Epidermal melanocyte (primary cell): ENCODE data around the gene TPM4.
A peak's percentile ranks its signal among the peaks of the same experiment; 100 is the strongest.
"Not testable (repeated sequence)": the region's sequence is repeated elsewhere in the genome, so short reads cannot be mapped to it uniquely, and the experiment has no call there.

Source experiments
- DNase-seq: peaks from one replicate; pipeline ENCODE4 v3.0.0; 2011; ENCODE audit warnings: low spot score; ENCODE audit not compliant: insufficient read length

The TPM4 gene

DNA sequence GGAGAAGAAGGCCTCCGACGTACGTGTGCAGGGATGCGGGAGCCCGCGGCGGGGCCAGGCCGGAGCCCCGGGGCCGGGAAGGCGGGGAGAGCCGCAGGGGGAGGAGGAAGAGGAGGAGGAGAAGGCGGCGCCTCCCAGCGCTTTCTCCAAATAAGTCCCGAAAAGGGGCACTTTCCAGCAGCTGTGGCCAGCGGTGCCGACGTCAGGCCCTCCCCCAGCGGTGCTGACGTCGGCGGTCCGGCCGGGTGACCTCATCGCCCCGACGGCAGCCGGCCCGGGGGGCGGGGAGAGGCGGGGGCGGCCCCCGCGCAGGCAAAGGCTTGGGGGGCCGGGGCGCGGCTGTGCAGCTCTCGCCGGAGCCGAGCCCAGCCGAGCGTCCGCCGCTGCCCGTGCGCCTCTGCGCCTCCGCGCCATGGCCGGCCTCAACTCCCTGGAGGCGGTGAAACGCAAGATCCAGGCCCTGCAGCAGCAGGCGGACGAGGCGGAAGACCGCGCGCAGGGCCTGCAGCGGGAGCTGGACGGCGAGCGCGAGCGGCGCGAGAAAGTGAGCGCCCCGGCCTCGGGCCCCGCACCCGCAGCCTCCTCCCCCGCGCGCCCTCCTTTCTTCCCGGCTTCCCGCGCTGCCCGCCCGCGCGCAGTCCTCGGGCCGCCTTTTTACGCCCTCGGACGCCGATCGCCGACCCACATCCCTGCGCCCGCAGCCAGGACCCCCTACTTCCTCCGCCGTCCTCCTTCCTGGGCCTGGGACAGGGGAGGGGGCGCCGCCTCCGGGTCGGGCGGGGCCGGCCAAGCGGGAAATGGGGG is at the start of gene TPM4:
Gene TPM4 (plus strand): TSS at position 342 of the 804 bp plus-strand sequence. CDS start 71 bp downstream, at position 413.
- peak; percentile 69 for DNase-seq

- DNase-seq: no peak
Measured at GRCh38 chr19:16026756-16027155, 49.5 kb upstream of the TPM4 start.

DNA sequence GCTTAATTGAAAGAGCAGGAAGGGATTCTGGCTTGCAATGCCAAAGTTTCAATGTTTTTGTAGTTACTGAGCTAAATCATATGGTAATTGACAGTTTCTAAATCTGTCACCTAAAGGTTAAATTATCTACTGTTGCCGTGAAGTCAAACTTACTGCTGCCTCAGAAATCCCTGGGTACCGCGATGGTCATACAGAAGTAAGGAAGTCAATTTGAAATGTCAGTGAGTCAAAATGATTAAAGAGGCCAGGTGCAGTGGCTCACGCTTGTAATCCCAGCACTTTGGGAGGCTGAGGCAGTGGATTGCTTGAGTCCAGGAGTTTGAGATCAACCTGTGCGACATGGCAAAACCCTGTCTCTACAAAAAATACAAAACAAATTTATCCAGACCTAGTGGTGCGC is 48.8 kb upstream of the TPM4 start:
- no peak for DNase-seq

DNA sequence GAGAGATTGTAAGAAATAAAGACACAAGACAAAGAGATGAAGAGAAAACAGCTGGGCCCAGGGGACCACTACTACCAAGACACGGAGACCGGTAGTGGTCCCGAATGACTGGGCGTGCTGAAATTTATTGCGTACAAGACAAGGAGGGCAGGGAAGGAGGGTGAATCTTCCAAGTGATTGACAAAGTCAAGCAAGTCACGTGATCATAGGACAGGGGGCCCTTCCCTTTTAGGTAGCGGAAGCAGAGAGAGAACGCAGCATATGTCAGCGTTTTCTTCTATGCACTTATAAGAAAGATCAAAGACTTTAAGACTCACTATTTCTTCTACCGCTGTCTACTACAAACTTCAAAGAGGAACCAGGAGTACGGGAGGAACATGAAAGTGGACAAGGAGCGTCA is 46.1 kb upstream of the TPM4 start:
- not testable (repeated sequence) for DNase-seq

DNA sequence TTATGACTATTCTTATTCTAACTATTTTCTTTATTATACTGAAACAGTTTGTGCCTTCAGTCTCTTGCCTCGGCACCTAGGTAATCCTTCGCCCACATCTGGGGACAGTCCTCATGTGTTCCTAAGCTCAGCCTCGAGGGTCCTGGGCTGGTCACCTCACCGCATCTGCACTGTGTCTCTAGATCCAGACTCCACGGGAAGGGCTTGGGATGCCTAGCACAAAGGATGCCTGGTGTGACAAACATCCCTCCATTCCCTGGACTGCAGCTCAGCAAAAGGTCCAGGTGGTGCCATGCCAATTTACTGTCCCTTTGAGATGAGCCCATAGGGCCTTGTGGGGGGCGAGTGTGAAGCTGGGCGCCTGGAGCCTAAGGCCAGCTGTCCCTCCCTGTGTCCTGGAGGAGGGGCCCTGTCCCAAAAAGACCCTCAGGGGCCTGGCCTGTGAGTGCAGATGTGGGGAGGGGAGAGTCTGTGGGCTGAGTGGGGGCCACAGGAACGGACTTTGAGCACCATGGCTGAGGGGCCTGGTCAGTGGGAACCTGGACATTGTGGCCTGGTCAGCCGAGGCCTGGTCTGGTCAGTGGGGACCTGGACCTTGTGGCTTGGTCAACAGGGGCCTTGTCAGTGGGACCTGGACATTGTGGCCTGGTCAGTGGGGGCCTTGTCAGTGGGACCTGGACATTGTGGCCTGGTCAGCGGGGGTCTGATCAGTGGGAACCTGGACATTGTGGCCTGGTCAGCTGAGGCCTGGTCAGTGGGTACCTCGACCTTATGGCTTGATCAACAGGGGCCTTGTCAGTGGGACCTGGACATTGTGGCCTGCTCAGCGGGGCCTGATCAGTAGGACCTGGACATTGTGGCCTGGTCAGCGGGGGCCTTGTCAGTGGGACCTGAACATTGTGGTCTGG is 45.1 kb upstream of the TPM4 start:
- DNase-seq: no peak

DNA sequence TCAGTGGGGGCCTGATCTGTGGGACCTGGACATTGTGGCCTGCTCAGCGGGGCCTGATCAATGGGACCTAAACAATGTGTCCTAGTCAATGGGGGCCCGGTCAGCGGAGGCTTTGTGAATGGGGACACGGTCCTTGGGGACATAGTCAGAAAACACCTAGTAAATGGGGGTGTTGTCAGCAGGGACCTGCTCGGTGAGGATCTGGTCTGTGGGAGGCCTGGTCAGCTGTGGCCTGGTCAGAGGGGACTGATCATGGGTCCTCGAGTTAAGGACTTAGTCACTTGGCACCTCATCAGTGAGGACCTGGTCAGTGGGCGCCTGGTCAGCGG is 44.5 kb upstream of the TPM4 start:
- no peak for DNase-seq

- no peak for DNase-seq
Measured at GRCh38 chr19:16032509-16033135, 43.7 kb upstream of the TPM4 start.

DNA sequence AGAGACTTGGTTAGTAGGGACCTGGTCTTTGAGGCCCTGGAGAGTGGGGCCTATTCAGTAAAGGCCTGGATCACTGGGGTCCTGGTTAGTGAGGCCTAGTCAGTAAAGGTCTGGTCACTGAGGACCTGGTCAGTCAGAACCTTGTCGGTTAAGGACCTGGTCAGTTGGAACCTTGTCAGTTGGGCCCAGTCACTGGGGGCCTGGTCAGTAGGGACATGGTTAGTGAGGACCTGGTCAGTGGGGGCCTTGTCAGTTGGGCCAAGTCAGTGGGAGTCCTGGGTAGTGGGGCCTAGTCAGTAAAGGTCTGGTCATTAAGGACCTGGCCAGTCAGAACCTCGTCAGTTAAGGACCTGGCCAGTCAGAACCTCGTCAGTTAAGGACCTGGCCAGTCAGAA is 43.2 kb upstream of the TPM4 start:
- no peak for DNase-seq

DNA sequence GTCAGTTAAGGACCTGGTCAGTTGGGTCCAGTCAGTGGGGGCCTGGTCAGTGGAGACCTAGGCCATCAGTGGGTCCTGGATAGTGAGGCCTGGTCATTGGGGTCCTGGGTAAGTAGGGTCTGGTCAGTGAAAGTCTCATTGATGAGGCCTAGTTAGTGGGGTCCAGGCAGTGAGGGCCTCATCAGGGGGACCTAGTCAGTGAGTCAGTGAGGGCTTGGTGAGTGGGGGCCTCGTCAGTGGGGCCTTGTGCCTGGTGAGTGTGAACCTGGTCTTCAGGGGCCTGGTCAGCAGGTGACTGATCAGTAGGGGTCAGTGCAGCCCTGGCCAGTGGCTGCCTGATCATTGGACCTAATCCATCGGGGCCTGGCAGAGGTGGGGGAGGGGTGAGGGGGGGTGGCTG is 42.6 kb upstream of the TPM4 start:
- no peak for DNase-seq

GRCh38 chr19:16034180-16034579 is 42.1 kb upstream of the TPM4 start:
- no peak for DNase-seq

DNA sequence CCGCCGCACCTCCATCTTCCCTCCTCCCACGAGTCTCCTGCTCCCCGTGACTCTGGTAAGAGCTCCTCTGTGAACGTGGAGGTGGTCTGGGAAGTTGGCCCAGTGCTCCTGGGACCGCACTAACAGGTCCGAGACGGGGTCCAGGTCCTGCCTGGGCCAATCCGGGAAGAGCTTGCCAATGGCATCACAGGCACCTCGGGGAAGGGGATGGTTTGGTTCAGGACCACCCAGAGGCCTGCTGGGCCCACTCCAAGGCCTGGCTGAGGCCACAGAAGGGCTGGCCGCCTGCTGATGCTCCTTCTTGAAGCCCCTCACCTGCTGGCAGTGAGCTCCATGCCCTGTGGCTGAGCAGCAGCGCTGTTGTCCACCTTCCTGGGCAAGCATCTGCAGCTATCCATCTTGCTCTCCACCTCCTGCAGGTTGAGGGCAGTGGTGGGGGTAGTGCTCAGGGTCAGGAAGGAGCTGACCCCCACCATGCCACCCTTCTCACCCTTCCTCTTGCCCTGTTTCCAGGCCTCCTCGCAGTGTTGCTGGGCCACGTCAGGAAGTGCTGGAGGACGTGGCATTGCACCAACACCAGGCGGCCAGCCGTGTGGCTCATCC is 41.2 kb upstream of the TPM4 start:
- no peak for DNase-seq

DNA sequence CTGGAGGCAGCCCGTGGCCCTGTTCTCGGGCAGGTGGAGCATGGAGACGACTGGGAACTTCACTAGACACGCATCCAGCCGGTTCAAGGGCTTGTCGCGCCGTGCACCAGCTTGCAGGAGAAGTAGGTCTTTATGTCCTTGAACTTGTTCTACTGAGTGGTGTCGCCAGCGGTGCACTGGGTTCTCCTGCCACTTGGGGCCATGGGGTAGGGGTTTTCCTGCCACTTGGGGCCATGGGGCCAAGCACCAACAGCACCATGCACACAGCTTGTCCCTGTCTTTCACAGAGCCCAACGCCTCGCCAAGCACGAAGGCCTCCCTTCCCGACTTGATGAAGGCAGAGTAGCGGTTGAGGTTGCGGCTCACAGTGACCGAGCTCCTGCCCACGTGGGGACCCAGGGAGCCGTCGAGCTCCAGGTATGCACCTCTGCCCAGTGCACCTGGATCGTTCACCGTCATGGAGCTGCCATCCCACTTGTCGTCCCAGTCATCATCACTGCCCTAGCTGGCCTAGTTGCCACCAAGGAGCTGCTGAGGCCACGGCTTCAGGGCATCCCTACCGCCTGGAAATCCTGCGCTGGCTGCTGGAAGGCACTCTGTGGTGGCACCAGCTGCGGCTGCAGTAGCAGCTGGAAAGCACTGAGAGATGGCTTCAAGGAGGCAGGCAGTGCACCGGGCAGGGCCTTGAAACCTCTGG is 40.5 kb upstream of the TPM4 start:
- no peak for DNase-seq

- no peak for DNase-seq
Measured at GRCh38 chr19:16036397-16036925, 39.8 kb upstream of the TPM4 start.

GRCh38 chr19:16036941-16037340 is 39.4 kb upstream of the TPM4 start:
- no peak for DNase-seq

DNA sequence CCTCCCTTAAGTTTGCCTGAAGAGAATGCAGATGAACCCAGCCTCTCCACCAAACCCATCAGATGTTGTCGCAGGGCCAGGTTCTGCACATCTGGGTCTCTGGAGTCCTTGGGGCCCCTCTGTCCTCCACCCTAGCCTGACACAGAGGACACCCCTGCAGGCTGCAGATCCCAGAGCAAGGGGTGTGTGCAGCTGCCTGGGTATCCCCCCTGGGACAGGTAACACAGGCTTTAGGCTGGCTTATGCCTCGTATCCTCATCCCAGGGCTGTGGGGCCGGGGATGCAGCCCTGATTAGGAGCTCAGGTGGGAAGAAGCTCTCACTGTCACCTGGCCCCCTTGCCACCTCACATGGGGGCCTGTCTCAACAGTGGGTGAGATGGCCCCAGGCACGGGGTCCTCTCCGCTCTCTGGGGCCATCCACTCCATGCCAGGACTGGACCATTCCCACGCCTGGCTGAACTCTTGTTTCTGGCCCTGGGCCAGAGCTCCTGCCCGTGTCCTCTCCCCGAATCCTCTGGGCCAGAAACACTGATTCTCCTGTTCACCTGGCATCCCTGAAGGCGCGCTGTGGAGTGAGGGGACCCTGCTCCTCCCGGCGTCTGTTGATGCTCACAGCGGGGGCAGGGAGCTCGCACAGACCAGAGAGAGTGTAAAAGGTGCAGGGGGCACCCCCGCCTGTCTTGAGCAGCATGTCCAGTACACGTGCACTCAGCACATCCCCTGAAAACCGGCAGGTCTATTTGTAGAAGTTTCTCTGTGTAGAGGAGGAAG is 38.7 kb upstream of the TPM4 start:
- no peak for DNase-seq

DNA sequence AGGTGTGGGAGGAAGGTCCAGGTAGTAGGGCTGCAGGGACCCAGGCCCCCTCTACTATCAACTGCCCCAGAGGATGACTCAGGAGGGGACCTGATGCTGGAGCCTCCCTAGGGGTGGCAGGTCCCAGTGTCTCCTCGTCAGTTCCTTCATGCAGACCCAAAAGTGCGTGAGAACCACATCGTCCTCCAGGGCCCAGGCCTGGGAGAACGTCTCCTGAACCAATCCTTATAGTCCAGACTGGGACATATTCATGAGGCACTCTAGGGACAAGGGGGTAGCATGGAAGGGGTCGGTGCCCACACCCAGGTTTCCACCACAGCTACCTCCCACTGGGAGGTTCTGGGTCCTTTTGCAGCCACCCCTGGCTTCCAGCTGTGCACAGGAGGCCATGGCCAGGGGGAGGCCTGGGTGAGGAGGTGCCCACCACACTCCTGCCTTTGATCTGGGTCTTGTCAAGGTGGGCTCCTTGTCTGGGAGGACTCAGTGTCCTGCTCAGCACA is 38.0 kb upstream of the TPM4 start:
- no peak for DNase-seq

GRCh38 chr19:16039081-16039480 is 37.2 kb upstream of the TPM4 start:
- DNase-seq: no peak

- no peak for DNase-seq
Measured at GRCh38 chr19:16039545-16039944, 36.8 kb upstream of the TPM4 start.

- DNase-seq: no peak
Measured at GRCh38 chr19:16040642-16041041, 35.7 kb upstream of the TPM4 start.
